Activated naive CD8-positive, alpha-beta T cell treated with anti-CD3 and anti-CD28 coated beads, Interleukin-2, amount 50 U/mL, for 24 hours (primary cell): ENCODE data around the gene KRTCAP2.

ENCODE experiments used
- ATAC-seq: fragments of 150-1000 bp; cut with Tn5 transposase; one replicate; pipeline ENCODE4 v1.10.0; 2021
- DNase-seq: peaks from one replicate; pipeline ENCODE4 v3.0.0; 2021
- H3K27ac Mint-ChIP-seq: one replicate; pipeline ENCODE4 v1.8.0; 2021; ENCODE audit warnings: mild to moderate bottlenecking, mixed read lengths
- H3K27me3 Mint-ChIP-seq: one replicate; pipeline ENCODE4 v1.8.0; 2021; ENCODE audit warnings: mixed read lengths
- H3K36me3 Mint-ChIP-seq: one replicate; pipeline ENCODE4 v1.8.0; 2021; ENCODE audit warnings: low read depth, mixed read lengths
- H3K4me1 Mint-ChIP-seq: one replicate; pipeline ENCODE4 v1.8.0; 2021; ENCODE audit warnings: mixed read lengths
- H3K4me3 Mint-ChIP-seq: one replicate; pipeline ENCODE4 v1.8.0; 2021; ENCODE audit warnings: mild to moderate bottlenecking, moderate library complexity, mixed read lengths
- H3K9me3 Mint-ChIP-seq: one replicate; pipeline ENCODE4 v1.8.0; 2021; ENCODE audit warnings: mixed read lengths

KRTCAP2 gene

GRCh38 chr1:155128755-155129473, 44.2 kb downstream of the KRTCAP2 start:
- Mint-ChIP-seq H3K4me1 (peaks cover 29% of the 10 kb centered on the region), H3K9me3 (no peaks in the 10 kb centered on the region), H3K4me3 (peak overlapping the region; percentile 73), H3K27me3 (peaks cover 19% of the 10 kb centered on the region), H3K36me3 (no peaks in the 10 kb centered on the region), H3K27ac (peak overlapping the region; percentile 43)
- DNase-seq (no peak), ATAC-seq (no peak)

GRCh38 chr1:155127967-155128754, 44.9 kb downstream of the KRTCAP2 start:
- H3K27ac Mint-ChIP-seq = peak overlapping the region; percentile 43

GRCh38 chr1:155127105-155127966, 45.8 kb downstream of the KRTCAP2 start, which contains the start of gene EFNA1:
Gene EFNA1, plus strand, starts transcription at chr1:155127876. Its CDS starts 102 bp downstream, at chr1:155127978.
- ATAC-seq = peak; percentile 50
- Mint-ChIP-seq H3K27me3 (peaks cover 19% of the 10 kb centered on the region), H3K9me3 (no peaks in the 10 kb centered on the region), H3K27ac (peak within 1 kb of the TSS; percentile 43), H3K4me3 (peak within 1 kb of the TSS; percentile 73), H3K4me1 (peaks cover 29% of the 10 kb centered on the region), H3K36me3 (no peaks in the 10 kb centered on the region)
- DNase-seq = peak; percentile 38

More at GRCh38 chr1:155127967-155128754, 44.9 kb downstream of the KRTCAP2 start:
- no peak for DNase-seq
- H3K36me3 Mint-ChIP-seq = no peaks in the 10 kb centered on the region
- H3K27me3 Mint-ChIP-seq = peaks cover 19% of the 10 kb centered on the region
- peaks cover 29% of the 10 kb centered on the region for H3K4me1 Mint-ChIP-seq
- H3K4me3 Mint-ChIP-seq = peak overlapping the region; percentile 73
- ATAC-seq = no peak
- H3K9me3 Mint-ChIP-seq = no peaks in the 10 kb centered on the region

GRCh38 chr1:155126556-155127104, 46.5 kb downstream of the KRTCAP2 start:
- Mint-ChIP-seq H3K4me1 (peaks cover 29% of the 10 kb centered on the region), H3K9me3 (no peaks in the 10 kb centered on the region), H3K27me3 (peaks cover 19% of the 10 kb centered on the region), H3K36me3 (no peaks in the 10 kb centered on the region), H3K4me3 (peak overlapping the region; percentile 71), H3K27ac (no peak overlapping the region)
- ATAC-seq (peak; percentile 42), DNase-seq (no peak)

- Mint-ChIP-seq H3K27me3 (peaks cover 19% of the 10 kb centered on the region), H3K27ac (no peak overlapping the region), H3K9me3 (no peaks in the 10 kb centered on the region), H3K4me1 (peaks cover 29% of the 10 kb centered on the region), H3K4me3 (no peak overlapping the region), H3K36me3 (no peaks in the 10 kb centered on the region)
- DNase-seq (no peak), ATAC-seq (no peak)
These were observed 47.1 kb downstream of the KRTCAP2 start for GRCh38 chr1:155125946-155126555.

- Mint-ChIP-seq H3K27ac (no peak overlapping the region), H3K27me3 (peaks cover 19% of the 10 kb centered on the region), H3K9me3 (no peaks in the 10 kb centered on the region), H3K4me3 (no peak overlapping the region), H3K36me3 (no peaks in the 10 kb centered on the region), H3K4me1 (peaks cover 29% of the 10 kb centered on the region)
- no peak for ATAC-seq
- DNase-seq = no peak
These were observed 47.6 kb downstream of the KRTCAP2 start for GRCh38 chr1:155125511-155125945.

- Mint-ChIP-seq H3K4me3 (no peak overlapping the region), H3K27me3 (peaks cover 19% of the 10 kb centered on the region), H3K36me3 (no peaks in the 10 kb centered on the region), H3K4me1 (peaks cover 29% of the 10 kb centered on the region), H3K27ac (no peak overlapping the region), H3K9me3 (no peaks in the 10 kb centered on the region)
- DNase-seq (no peak), ATAC-seq (no peak)
These were observed 48.3 kb downstream of the KRTCAP2 start for GRCh38 chr1:155124503-155125463.

- Mint-ChIP-seq H3K27me3 (peaks cover 19% of the 10 kb centered on the region), H3K4me1 (peaks cover 19% of the 10 kb centered on the region), H3K4me3 (no peak overlapping the region), H3K36me3 (no peaks in the 10 kb centered on the region), H3K9me3 (no peaks in the 10 kb centered on the region), H3K27ac (no peak overlapping the region)
- ATAC-seq (no peak), DNase-seq (no peak)
These were observed 49.3 kb downstream of the KRTCAP2 start for GRCh38 chr1:155123801-155124200.

- H3K9me3 Mint-ChIP-seq = no peaks in the 10 kb centered on the region
- no peak for DNase-seq
- no peaks in the 10 kb centered on the region for H3K36me3 Mint-ChIP-seq
- ATAC-seq = no peak
- no peak overlapping the region for H3K4me3 Mint-ChIP-seq
- peaks cover 11% of the 10 kb centered on the region for H3K27me3 Mint-ChIP-seq
- H3K27ac Mint-ChIP-seq = no peak overlapping the region
- peaks cover 8% of the 10 kb centered on the region for H3K4me1 Mint-ChIP-seq
These were observed 50.8 kb downstream of the KRTCAP2 start for GRCh38 chr1:155122308-155122707.

- ATAC-seq = no peak
- Mint-ChIP-seq H3K4me1 (peaks cover 2% of the 10 kb centered on the region), H3K4me3 (no peak overlapping the region), H3K36me3 (no peaks in the 10 kb centered on the region), H3K27ac (no peak overlapping the region), H3K9me3 (no peaks in the 10 kb centered on the region), H3K27me3 (peaks cover 3% of the 10 kb centered on the region)
- no peak for DNase-seq
These were observed 51.9 kb downstream of the KRTCAP2 start for GRCh38 chr1:155121249-155121648.

- no peak for ATAC-seq
- no peak for DNase-seq
- no peak overlapping the region for H3K4me3 Mint-ChIP-seq
- H3K9me3 Mint-ChIP-seq = no peaks in the 10 kb centered on the region
- H3K27me3 Mint-ChIP-seq = no peaks in the 10 kb centered on the region
- H3K27ac Mint-ChIP-seq = no peak overlapping the region
- no peaks in the 10 kb centered on the region for H3K4me1 Mint-ChIP-seq
- no peaks in the 10 kb centered on the region for H3K36me3 Mint-ChIP-seq
These were observed 52.9 kb downstream of the KRTCAP2 start for GRCh38 chr1:155120253-155120652.
